ENCODE data around the gene CHAF1A. TPM values are rescaled to one million over a fixed set of nuclear protein-coding genes. Genes with fewer than 3 reads are reported as not detected.

The CHAF1A gene
- total RNA-seq, 2 experiments from 2014 or later = 118 to 126 TPM

GRCh38 chr19:4446704-4447200 is 44.3 kb downstream of the CHAF1A start:
- DNase-seq (no peak), ATAC-seq (no peak)
- H3K9me3 Mint-ChIP-seq (ENCODE audit: low read depth) = no peaks in the 10 kb centered on the region
- H3K4me3 Mint-ChIP-seq = no peak overlapping the region
- peaks cover 22% of the 10 kb centered on the region for H3K36me3 Mint-ChIP-seq
- H3K27me3 Mint-ChIP-seq = no peaks in the 10 kb centered on the region
- CTCF ChIA-PET = no interaction called here
- no peak overlapping the region for H3K27ac Mint-ChIP-seq
- H3K4me1 Mint-ChIP-seq = no peaks in the 10 kb centered on the region

GRCh38 chr19:4447327-4448146 is 45.1 kb downstream of the CHAF1A start:
- Mint-ChIP-seq H3K4me3 (no peak overlapping the region), H3K27me3 (no peaks in the 10 kb centered on the region)
- CTCF ChIA-PET = no interaction called here

GRCh38 chr19:4448147-4448985 is 45.9 kb downstream of the CHAF1A start:
- no peak overlapping the region for H3K4me3 Mint-ChIP-seq
- DNase-seq = no peak
- no peaks in the 10 kb centered on the region for H3K4me1 Mint-ChIP-seq
- no peak overlapping the region for H3K27ac Mint-ChIP-seq
- peaks cover 15% of the 10 kb centered on the region for H3K36me3 Mint-ChIP-seq
- H3K9me3 Mint-ChIP-seq (ENCODE audit: low read depth) = no peaks in the 10 kb centered on the region
- CTCF ChIA-PET = no interaction called here
- no peaks in the 10 kb centered on the region for H3K27me3 Mint-ChIP-seq
- no peak for ATAC-seq

More at GRCh38 chr19:4447327-4448146, 45.1 kb downstream of the CHAF1A start:
- no peaks in the 10 kb centered on the region for H3K4me1 Mint-ChIP-seq
- no peak overlapping the region for H3K27ac Mint-ChIP-seq
- no peak for DNase-seq
- ATAC-seq = no peak
- peaks cover 15% of the 10 kb centered on the region for H3K36me3 Mint-ChIP-seq
- no peaks in the 10 kb centered on the region for H3K9me3 Mint-ChIP-seq (ENCODE audit: low read depth)

GRCh38 chr19:4449022-4449638 is 46.7 kb downstream of the CHAF1A start:
- Mint-ChIP-seq H3K27me3 (no peaks in the 10 kb centered on the region), H3K9me3 (ENCODE audit: low read depth) (no peaks in the 10 kb centered on the region), H3K4me1 (no peaks in the 10 kb centered on the region), H3K36me3 (peaks cover 15% of the 10 kb centered on the region), H3K27ac (no peak overlapping the region), H3K4me3 (no peak overlapping the region)
- DNase-seq (no peak), ATAC-seq (no peak)
- CTCF ChIA-PET = no interaction called here

- H3K36me3 Mint-ChIP-seq = peaks cover 15% of the 10 kb centered on the region
- no peak overlapping the region for H3K27ac Mint-ChIP-seq
- H3K27me3 Mint-ChIP-seq = no peaks in the 10 kb centered on the region
- CTCF ChIA-PET = no interaction called here
- H3K4me1 Mint-ChIP-seq = no peaks in the 10 kb centered on the region
- no peak overlapping the region for H3K4me3 Mint-ChIP-seq
- no peaks in the 10 kb centered on the region for H3K9me3 Mint-ChIP-seq (ENCODE audit: low read depth)
- DNase-seq = no peak
- no peak for ATAC-seq
Observed at GRCh38 chr19:4449639-4450028, 47.2 kb downstream of the CHAF1A start.

DNA sequence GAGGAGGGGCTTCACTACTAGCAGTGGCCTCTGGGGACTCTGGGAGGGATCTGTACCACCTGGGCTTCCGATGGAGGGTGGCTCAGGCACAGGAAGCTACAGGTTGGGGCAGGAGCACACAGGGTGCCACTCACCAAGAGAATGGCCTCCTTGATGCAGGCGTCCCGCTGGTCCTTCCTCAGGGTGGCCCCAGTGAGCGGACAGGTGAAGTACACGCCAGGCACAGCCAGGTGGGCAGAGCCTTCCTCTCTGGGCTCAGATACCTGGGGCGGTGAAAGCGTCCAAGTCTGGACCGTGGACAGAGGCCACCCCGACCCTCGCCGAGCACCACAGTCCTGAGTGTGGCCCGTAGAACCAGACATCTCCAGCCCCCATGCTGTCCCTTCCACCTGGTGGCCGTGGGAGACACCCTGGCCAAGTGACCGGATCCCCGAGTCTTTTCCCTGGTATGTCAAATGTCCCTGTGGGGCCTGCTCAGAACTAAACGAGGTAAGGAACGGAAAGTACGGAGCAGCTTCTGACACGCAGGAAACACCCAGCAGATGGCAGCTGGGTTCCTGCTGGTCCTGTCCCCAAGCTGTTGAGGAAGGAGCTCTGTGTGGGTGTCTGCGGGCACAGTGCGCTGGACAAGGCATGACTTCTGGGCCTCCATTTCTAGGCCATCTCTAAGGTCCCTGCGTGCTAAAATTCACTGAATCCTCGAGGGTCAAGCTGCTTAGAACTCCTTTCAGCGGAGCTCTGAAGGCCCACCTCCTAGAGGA is 50.0 kb downstream of the CHAF1A start:
- Mint-ChIP-seq H3K27ac (no peak overlapping the region), H3K36me3 (peaks cover 15% of the 10 kb centered on the region), H3K4me1 (peaks cover 10% of the 10 kb centered on the region), H3K27me3 (no peaks in the 10 kb centered on the region), H3K9me3 (ENCODE audit: low read depth) (no peaks in the 10 kb centered on the region), H3K4me3 (no peak overlapping the region)
- CTCF ChIA-PET = interaction anchor here (0.7 to 1.4 kb wide), 2 partner anchors 18 to 60 kb away, joined by 3 to 4 read pairs; no protein-coding TSS in a partner anchor
- ATAC-seq = no peak
- peak; percentile 35 for DNase-seq

- peaks cover 13% of the 10 kb centered on the region for H3K36me3 Mint-ChIP-seq
- no peaks in the 10 kb centered on the region for H3K27me3 Mint-ChIP-seq
- peak overlapping the region; percentile 3 for H3K27ac Mint-ChIP-seq
- CTCF ChIA-PET = interaction anchor here (1.4 to 1.5 kb wide), 2 partner anchors 17 to 53 kb away, joined by 3 to 4 read pairs; partner anchors contain the start of gene SH3GL1
- H3K4me1 Mint-ChIP-seq = peaks cover 13% of the 10 kb centered on the region
- no peaks in the 10 kb centered on the region for H3K9me3 Mint-ChIP-seq (ENCODE audit: low read depth)
- no peak for DNase-seq
- no peak overlapping the region for H3K4me3 Mint-ChIP-seq
- ATAC-seq = no peak
Observed at GRCh38 chr19:4453232-4454179, 51.1 kb downstream of the CHAF1A start.

- CTCF ChIA-PET = interaction anchor here (1.5 kb wide), 1 partner anchor 55 kb away, joined by 3 read pairs; the partner anchor contains the start of gene SH3GL1
- no peaks in the 10 kb centered on the region for H3K27me3 Mint-ChIP-seq
- peaks cover 4% of the 10 kb centered on the region for H3K36me3 Mint-ChIP-seq
Observed at GRCh38 chr19:4454747-4455718, 52.6 kb downstream of the CHAF1A start.

GRCh38 chr19:4455719-4456475 is 53.5 kb downstream of the CHAF1A start:
- Mint-ChIP-seq H3K4me1 (peaks cover 13% of the 10 kb centered on the region), H3K9me3 (ENCODE audit: low read depth) (no peaks in the 10 kb centered on the region), H3K36me3 (no peaks in the 10 kb centered on the region), H3K27ac (peak overlapping the region; percentile 83), H3K4me3 (peak overlapping the region; percentile 86), H3K27me3 (no peaks in the 10 kb centered on the region)
- no peak for ATAC-seq
- CTCF ChIA-PET = interaction anchor here (1.0 kb wide), 1 partner anchor 178 kb away, joined by 3 read pairs; no protein-coding TSS in a partner anchor
- no peak for DNase-seq

More at GRCh38 chr19:4454747-4455718, 52.6 kb downstream of the CHAF1A start:
- peak overlapping the region; percentile 4 for H3K27ac Mint-ChIP-seq
- H3K9me3 Mint-ChIP-seq (ENCODE audit: low read depth) = no peaks in the 10 kb centered on the region
- ATAC-seq (no peak), DNase-seq (no peak)
- no peak overlapping the region for H3K4me3 Mint-ChIP-seq
- H3K4me1 Mint-ChIP-seq = peaks cover 13% of the 10 kb centered on the region

GRCh38 chr19:4456476-4456842 is 54.0 kb downstream of the CHAF1A start:
- peak; percentile 42 for DNase-seq
- peaks cover 13% of the 10 kb centered on the region for H3K4me1 Mint-ChIP-seq
- no peaks in the 10 kb centered on the region for H3K9me3 Mint-ChIP-seq (ENCODE audit: low read depth)
- H3K27me3 Mint-ChIP-seq = no peaks in the 10 kb centered on the region
- ATAC-seq = no peak
- peak overlapping the region; percentile 86 for H3K4me3 Mint-ChIP-seq
- CTCF ChIA-PET = interaction anchor here (1.0 kb wide), 2 partner anchors 68 to 177 kb away, joined by 3 to 5 read pairs; no protein-coding TSS in a partner anchor
- H3K36me3 Mint-ChIP-seq = no peaks in the 10 kb centered on the region
- peak overlapping the region; percentile 83 for H3K27ac Mint-ChIP-seq

Data from activated CD8-positive, alpha-beta memory T cell treated with anti-CD3 and anti-CD28 coated beads, Interleukin-2, amount 10 ng/mL, durations not matched to agents 7 days and 5 days (primary cell).